ENCODE results near the gene DAP3. TPM values are rescaled to one million over a fixed set of nuclear protein-coding genes. Genes with fewer than 3 reads are reported as not detected.

DAP3 gene
- total and polyA plus RNA-seq, 2 experiments from 2014 or later, result 41.1 to 82.2 TPM

DNA sequence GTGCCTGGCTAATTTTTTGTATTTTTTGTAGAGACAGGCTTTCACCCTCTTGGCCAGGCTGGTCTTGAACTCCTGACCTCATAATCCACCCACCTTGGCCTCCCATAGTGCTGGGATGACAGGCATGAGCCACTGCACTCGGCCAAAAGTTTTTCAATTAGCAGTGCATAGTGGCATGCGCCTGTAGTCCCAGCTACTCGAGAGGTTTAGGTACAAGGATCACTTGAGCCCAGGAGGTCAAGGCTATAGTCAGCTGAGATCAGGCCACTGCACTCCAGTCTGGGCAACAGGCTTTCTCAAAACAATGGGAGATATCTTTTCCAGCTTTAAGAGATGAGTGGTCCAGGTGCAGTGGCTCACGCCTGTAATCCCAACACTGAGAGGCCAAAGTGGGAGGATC, 30.8 kb downstream of the DAP3 start:
- in situ Hi-C loops (cut with MboI), result no loop called here
- TF ChIP-seq EZH2 (IDR thresholded peaks at IDR 0.05; ENCODE audit: insufficient read depth, poor library complexity, severe bottlenecking) (no peak), EZH2phosphoT487 (IDR thresholded peaks at IDR 0.05; ENCODE audit: insufficient read depth, low read depth) (no peak)

DNA sequence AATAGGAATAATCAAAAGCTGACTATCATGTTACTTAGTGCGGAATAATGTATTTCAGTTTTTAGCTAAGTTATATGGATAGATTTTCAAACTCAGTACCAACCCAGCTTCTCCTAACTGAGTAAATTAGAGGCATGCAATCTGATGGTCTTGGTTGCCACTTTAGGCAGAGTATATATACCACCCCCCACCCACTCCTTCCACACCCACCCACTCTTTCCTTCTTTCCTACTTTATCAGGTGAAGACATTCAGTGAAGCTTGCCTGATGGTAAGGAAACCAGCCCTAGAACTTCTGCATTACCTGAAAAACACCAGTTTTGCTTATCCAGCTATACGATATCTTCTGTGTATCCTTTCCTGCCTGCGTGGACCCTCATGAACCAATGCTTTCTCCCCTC, 36.3 kb downstream of the DAP3 start:
- no peak overlapping the region for H3K27ac ChIP-seq
- no peaks in the 10 kb centered on the region for H3K9me3 ChIP-seq (ENCODE audit: low read depth)
- TF ChIP-seq EZH2 (IDR thresholded peaks at IDR 0.05; ENCODE audit: insufficient read depth, poor library complexity, severe bottlenecking) (no peak), EZH2phosphoT487 (IDR thresholded peaks at IDR 0.05; ENCODE audit: insufficient read depth, low read depth) (no peak)
- no peaks in the 10 kb centered on the region for H3K4me1 ChIP-seq (ENCODE audit: insufficient read depth)
- H3K9ac ChIP-seq, result no peak overlapping the region
- H3F3A ChIP-seq (ENCODE audit: insufficient read depth), result peaks cover 8% of the 10 kb centered on the region; the same call in 1 of the 2 replicates
- peaks cover 9% of the 10 kb centered on the region for H3K79me2 ChIP-seq (ENCODE audit: insufficient read depth)
- H2AFZ ChIP-seq, result no peak overlapping the region
- H4K20me1 ChIP-seq (ENCODE audit: insufficient read depth), result no peaks in the 10 kb centered on the region
- H3K9me2 ChIP-seq (ENCODE audit: insufficient read depth), result no peaks in the 10 kb centered on the region
- H3K36me3 ChIP-seq (ENCODE audit: low read depth), result peaks cover 11% of the 10 kb centered on the region; the same call in 1 of the 2 replicates
- DNase-seq, result no peak
- in situ Hi-C loops (cut with MboI), result no loop called here
- no peak overlapping the region for H3K4me3 ChIP-seq
- H3K27me3 ChIP-seq (replicated peaks; ENCODE audit: insufficient read depth), result no peaks in the 10 kb centered on the region
- no peak overlapping the region for H3K4me2 ChIP-seq (ENCODE audit: unreplicated experiment)
- WGBS, 2 experiments (ENCODE audit: low coverage in 1 of 2, low lambda C conversion rate in 2 of 2, missing lambda C conversion rate in 2 of 2), result 96 to 97% methylated on average over 3 of the region's 3 CpGs

More for the DNA sequence above, 30.8 kb downstream of the DAP3 start:
- Histone ChIP-seq H3K27ac (no peak overlapping the region), H3K4me2 (ENCODE audit: unreplicated experiment) (no peak overlapping the region), H4K20me1 (ENCODE audit: insufficient read depth) (no peaks in the 10 kb centered on the region), H3F3A (ENCODE audit: insufficient read depth) (no peaks in the 10 kb centered on the region), H3K4me1 (ENCODE audit: insufficient read depth) (no peaks in the 10 kb centered on the region), H3K9me3 (ENCODE audit: low read depth) (no peaks in the 10 kb centered on the region), H3K4me3 (no peak overlapping the region), H3K79me2 (ENCODE audit: insufficient read depth) (peaks cover 50% of the 10 kb centered on the region), H3K36me3 (ENCODE audit: low read depth) (peaks cover 16% of the 10 kb centered on the region; the same call in 1 of the 2 replicates), H3K9ac (no peak overlapping the region), H3K9me2 (ENCODE audit: insufficient read depth) (no peaks in the 10 kb centered on the region), H2AFZ (no peak overlapping the region), H3K27me3 (replicated peaks; ENCODE audit: insufficient read depth) (no peaks in the 10 kb centered on the region)
- DNase-seq, result no peak
- 92 to 100% methylated on average over 4 of the region's 4 CpGs for WGBS, 2 experiments (ENCODE audit: low coverage in 1 of 2, low lambda C conversion rate in 2 of 2, missing lambda C conversion rate in 2 of 2)

DNA sequence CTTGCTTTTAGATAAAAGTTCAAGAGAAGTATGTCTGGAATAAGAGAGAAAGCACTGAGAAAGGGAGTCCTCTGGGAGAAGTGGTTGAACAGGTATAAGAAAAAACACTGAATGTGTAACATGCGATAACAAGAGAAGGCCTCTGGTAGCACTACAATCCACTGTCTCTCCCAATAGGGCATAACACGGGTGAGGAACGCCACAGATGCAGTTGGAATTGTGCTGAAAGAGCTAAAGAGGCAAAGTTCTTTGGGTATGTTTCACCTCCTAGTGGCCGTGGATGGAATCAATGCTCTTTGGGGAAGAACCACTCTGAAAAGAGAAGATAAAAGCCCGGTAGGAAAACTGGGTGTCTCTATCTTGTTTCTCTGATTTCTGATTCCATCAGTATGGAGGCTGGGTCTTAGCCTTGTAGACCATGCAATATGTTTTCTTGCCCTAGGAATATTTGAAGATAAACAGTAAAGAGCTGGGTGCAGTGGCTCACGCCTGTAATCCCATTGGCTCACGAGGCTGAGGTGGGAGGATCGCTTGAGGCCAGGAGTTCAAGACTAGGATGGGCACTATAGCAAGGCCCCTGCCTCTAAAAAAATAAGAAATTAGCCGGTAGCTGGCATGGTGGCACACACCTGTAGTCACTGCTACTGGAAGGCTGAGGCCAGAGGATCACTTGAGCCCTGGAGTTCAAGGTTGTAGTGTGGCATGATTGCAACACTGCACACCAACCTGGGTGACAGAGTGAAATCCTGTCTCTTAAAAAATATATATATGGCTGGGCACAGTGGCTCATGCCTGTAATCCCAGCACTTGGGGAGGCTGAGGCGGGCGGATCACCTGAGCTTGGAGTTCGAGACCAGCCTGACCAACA, 40.4 kb downstream of the DAP3 start:
- peak; percentile 75 for DNase-seq
- Histone ChIP-seq H3K27me3 (replicated peaks; ENCODE audit: insufficient read depth) (no peaks in the 10 kb centered on the region), H3F3A (ENCODE audit: insufficient read depth) (peaks cover 8% of the 10 kb centered on the region; the same call in 1 of the 2 replicates), H3K36me3 (ENCODE audit: low read depth) (0 out of 2 replicates have a peak, but pooled peaks cover 4% of the 10 kb centered on the region), H3K4me3 (no peak overlapping the region), H3K9me3 (ENCODE audit: low read depth) (no peaks in the 10 kb centered on the region), H3K4me2 (ENCODE audit: unreplicated experiment) (no peak overlapping the region), H3K4me1 (ENCODE audit: insufficient read depth) (no peaks in the 10 kb centered on the region), H3K27ac (peak overlapping the region; percentile 35; the same call in 1 of the 2 replicates), H2AFZ (peak overlapping the region; percentile 56; the same call in 1 of the 2 replicates), H3K79me2 (ENCODE audit: insufficient read depth) (no peaks in the 10 kb centered on the region), H4K20me1 (ENCODE audit: insufficient read depth) (no peaks in the 10 kb centered on the region), H3K9ac (no peak overlapping the region), H3K9me2 (ENCODE audit: insufficient read depth) (no peaks in the 10 kb centered on the region)
- WGBS, 2 experiments (ENCODE audit: low coverage in 1 of 2, low lambda C conversion rate in 2 of 2, missing lambda C conversion rate in 2 of 2), result 76% methylated on average over 12 of the region's 12 CpGs
- in situ Hi-C loops (cut with MboI), result no loop called here
- TF ChIP-seq EZH2phosphoT487 (IDR thresholded peaks at IDR 0.05; ENCODE audit: insufficient read depth, low read depth) (no peak), EZH2 (IDR thresholded peaks at IDR 0.05; ENCODE audit: insufficient read depth, poor library complexity, severe bottlenecking) (no peak)

DNA sequence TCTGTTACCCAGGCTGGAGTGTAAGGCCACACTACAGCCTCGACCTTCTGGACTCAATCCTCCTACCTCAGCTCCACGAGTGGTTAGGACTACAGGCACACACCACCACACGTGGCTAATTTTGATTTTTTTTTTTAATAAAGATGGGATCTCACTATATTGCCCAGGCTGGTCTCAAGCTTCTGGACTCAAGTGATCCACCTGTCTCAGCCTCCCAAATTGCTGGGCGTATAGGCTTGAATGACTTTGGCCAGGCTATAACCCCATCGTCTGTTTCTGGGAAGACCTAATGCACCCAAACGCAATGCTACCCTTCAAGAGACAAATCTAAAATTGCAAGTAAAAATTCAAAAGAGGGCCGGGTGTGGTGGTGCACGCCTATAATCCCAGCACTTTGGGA, 52.1 kb downstream of the DAP3 start:
- Histone ChIP-seq H3K27me3 (replicated peaks; ENCODE audit: insufficient read depth) (no peaks in the 10 kb centered on the region), H3K79me2 (ENCODE audit: insufficient read depth) (no peaks in the 10 kb centered on the region), H3F3A (ENCODE audit: insufficient read depth) (peaks cover 11% of the 10 kb centered on the region; the same call in 1 of the 2 replicates), H4K20me1 (ENCODE audit: insufficient read depth) (no peaks in the 10 kb centered on the region), H3K4me3 (no peak overlapping the region), H3K9me3 (ENCODE audit: low read depth) (no peaks in the 10 kb centered on the region), H2AFZ (no peak overlapping the region), H3K27ac (no peak overlapping the region), H3K4me1 (ENCODE audit: insufficient read depth) (no peaks in the 10 kb centered on the region), H3K9me2 (ENCODE audit: insufficient read depth) (no peaks in the 10 kb centered on the region), H3K4me2 (ENCODE audit: unreplicated experiment) (no peak overlapping the region), H3K36me3 (ENCODE audit: low read depth) (peaks cover 17% of the 10 kb centered on the region), H3K9ac (no peak overlapping the region)
- in situ Hi-C loops (cut with MboI), result no loop called here
- TF ChIP-seq EZH2phosphoT487 (IDR thresholded peaks at IDR 0.05; ENCODE audit: insufficient read depth, low read depth) (no peak), EZH2 (IDR thresholded peaks at IDR 0.05; ENCODE audit: insufficient read depth, poor library complexity, severe bottlenecking) (no peak)
- WGBS, 2 experiments (ENCODE audit: low coverage in 1 of 2, low lambda C conversion rate in 2 of 2, missing lambda C conversion rate in 2 of 2), result 69 to 76% methylated on average over 8 of the region's 8 CpGs
- no peak for DNase-seq

Data from GM23248 (cell line).